NCI-H748 treated with DMSO at 0.1 percent for 48 hours (cell line): ENCODE measurements around the gene PPCS.
A peak's percentile ranks its signal among the peaks of the same experiment; 100 is the strongest.
"Not testable (repeated sequence)": the region's sequence is repeated elsewhere in the genome, so short reads cannot be mapped to it uniquely, and the experiment has no call there.

Experiments used
- DNase-seq: peaks from one replicate; lab custom pipeline; 2025; lab: John Stamatoyannopoulos, UW

Gene PPCS

DNA sequence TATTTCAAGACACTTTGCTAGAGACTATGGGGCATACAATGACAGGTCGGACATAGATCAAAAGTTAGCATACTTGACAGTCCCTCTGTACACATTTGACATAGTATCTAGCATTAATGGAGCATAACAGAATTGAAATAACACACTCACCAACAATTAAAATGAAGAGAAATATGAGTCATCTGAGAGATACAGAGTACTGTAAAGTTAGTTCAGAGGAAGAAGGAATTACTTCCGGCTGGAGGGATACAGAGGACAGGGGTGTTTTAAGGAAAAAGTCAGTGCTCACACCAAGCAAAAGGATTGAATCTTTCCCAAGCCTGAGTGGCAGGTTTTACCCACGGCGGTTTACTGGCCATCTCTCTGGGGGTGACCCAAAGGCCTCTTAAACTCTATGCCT, 3.0 kb upstream of the PPCS start:
- DNase-seq = no peak

DNA sequence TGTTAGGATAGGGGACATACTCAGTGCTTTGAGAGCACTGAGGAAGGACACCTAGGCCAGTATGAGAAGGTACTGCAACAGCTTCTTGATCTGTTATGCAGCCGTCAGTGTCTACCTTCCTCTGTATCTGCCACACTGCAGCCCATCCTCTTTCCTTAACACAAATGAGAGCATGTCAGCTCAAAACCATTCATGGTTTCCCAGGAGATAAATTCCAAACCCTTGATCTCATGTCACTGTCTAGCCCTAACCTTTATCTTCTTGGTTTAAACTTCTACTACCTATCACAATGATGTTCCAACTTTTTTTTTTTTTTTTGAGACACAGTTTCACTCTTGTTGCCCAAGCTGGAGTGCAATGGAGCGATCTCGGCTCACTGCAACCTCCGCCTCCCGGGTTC, 1.9 kb upstream of the PPCS start:
- DNase-seq = no peak

DNA sequence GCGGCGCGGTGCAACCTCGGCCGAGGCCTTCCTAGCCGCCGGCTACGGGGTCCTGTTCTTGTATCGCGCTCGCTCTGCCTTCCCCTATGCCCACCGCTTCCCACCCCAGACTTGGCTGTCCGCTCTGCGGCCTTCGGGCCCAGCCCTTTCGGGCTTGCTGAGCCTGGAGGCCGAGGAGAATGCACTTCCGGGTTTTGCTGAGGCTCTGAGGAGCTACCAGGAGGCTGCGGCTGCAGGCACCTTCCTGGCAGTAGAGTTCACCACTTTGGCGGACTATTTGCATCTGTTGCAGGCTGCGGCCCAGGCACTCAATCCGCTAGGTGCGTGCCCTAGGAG, 379 bp downstream of the PPCS start:
- peak; percentile 99 for DNase-seq

DNA sequence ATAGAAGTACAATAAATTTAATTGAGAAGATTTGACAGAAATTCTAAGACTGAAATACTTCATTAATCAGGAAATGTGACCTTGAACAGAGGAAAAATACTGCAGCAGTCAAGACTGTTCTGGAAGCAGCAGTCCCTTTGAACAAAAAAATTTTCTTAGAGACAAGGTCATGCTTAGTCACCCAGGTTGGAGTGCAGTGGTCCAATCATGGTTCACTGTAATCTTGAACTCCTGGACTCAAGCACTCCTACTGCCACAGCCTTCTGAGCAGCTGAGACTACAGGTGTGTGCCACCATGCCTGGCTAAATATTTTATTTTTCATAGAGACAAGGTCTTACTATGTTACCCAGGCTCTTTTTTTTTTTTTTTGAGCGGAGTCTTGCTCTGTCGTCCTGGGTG, 4.9 kb downstream of the PPCS start:
- no peak for DNase-seq

DNA sequence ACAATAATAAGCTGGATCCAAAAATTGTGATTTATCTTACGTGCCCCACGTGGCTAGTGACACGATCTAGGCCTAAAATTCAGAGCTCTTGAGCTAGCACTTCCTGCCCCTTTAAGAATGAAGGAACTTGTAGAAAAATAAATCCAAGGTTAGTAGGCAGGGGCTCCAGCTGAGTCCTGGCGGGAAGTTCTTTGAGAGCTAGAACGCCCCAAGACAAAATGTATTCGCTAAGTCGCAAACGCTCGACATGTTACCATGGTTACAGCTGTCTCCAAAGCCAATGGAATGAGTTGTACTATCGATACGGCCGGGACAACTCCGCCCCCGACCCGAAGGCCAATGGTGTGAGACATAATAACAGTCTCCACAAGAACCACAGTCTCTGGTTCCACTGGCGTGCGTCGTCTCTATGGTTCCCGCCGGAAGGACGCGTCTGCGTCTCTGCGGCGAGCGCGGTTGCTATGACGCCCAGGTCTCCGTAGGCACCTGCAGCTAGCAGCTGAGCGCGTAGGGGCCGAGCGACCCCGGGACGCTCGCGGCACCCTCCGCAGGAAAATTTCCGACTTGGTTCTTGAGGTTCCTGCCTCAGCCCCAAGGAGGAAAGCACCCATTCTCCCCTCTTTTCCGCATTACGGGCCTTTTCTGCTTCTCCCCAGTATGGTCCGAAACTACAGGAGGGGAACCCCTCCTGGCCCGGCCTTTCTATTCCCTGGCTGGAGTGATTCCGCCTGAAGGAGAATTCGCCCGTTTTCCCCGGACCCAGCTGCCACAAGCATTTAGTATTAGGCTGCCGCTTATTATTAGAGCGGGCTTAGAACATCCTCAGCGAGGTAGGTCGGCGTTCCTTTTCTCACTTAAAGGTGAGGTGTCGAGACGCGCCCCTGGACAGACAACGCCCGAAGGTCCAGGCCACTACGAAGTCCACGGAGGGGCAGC, 6.8 kb downstream of the PPCS start, which contains the start of gene CCDC30:
TSS of gene CCDC30 (plus strand) at position 459 of the 936 bp plus-strand sequence. CDS start 17,266 bp downstream, outside the sequence.
- DNase-seq = peak; percentile 100

DNA sequence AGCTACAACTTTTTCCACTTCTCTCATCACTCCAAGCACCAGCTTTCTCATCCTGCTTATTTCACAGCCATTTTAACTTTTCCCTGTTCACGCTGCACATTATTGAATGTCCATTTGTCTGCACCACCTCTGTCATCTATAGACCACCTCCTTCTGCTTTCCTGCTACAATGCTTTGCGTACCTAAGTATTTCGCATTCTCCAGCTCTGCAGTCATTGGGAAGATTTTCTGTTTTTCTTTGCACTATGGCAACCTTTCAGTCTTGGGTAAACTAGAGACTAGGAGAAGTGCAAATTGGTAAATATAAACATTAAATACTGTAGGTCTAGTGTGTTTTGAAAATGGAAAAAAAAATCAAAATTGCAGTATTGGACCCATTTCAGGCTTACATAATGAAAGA, 7.6 kb downstream of the PPCS start:
- DNase-seq = peak; percentile 99

DNA sequence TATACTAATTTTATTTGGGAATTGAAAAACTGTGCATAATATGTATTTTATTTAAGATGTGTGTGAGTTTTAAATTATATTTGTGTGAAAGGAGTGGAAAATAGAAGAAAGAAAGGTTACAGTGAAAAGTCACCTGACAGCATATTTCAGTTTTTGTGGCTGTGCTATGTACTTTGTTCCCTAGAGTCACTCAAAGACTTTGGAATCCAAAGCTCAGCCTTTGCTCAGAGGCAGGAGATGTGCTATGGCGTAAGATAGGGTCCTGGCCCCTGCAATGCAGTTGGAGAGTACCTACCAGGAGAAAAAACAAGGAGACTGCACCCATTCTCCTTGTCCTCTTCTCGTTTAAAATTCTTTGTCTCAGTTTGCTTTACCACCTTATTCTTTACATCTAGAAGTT, 9.7 kb downstream of the PPCS start:
- no peak for DNase-seq

DNA sequence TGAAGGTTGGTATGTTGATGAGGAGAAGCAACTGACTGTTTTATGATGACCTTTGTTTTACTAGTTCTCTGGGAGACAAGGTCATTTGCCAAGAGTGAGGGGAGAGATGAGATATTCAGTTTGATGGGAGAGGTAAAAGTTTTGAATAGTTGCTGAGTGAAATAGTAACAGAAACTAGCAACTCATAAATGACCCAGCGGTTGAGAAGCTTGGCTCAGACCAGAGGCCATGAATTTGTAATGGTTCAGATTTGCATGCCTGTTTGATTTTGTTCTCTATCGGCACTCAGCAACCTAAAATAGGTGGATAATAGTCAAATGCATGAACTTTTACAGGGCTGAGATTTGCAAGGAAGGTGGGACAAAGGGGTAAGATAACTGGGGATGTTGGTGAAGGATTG, 13.4 kb downstream of the PPCS start:
- no peak for DNase-seq

DNA sequence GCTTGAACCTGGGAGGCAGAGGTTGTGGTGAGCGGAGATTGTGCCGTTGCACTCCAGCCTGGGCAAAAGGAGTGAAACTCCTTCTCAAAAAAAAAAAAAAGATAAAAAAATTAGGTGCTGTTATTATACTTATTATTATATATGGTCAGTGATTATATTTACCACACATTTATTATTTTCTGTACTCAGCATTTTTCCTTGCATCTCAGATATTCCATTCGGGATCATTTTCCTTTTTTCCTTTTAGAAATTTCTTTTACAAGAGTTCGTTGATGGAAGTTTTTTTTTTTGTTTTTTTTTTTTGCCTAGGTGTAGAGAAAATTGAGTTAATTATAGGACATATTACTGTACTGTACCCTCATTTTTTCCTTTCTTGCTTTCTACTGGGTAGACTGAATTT, 20.3 kb downstream of the PPCS start:
- no peak for DNase-seq

DNA sequence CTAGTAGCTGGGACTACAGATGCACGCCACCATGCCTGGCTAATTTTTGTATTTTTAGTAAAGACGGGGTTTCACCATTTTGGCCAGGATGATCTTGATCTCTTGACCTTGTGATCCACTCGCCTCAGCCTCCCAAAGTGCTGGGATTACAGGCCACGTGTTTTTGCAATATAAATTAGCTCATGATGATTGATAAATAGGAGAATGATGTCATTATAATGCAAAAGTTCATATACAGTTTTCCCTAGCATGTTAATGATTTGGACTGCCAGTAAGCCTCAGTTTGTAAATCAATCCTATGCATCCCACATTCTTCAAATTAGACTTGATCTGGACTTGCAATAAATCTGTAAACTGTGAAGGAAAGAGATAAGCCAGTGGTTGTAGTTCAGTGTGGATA, 21.0 kb downstream of the PPCS start:
- not testable (repeated sequence) for DNase-seq

DNA sequence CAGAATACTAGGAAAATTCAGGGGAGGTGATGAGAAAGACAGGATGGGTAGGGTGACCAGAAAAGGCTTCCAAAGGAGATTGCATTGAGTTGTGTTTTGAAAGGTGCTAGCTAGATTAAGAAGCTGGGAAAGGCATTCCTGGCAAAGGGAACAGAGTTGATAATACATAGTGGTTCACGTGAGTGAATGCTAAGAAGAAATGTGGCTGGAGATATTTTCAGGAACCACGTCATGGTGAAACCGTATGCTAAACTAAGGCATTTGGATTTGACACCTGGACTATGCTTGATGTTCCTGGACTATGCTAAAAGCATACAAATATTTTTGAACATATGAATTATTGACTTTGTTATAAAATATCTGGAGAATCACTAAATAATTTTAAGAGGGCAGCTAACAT, 21.4 kb downstream of the PPCS start:
- no peak for DNase-seq

DNA sequence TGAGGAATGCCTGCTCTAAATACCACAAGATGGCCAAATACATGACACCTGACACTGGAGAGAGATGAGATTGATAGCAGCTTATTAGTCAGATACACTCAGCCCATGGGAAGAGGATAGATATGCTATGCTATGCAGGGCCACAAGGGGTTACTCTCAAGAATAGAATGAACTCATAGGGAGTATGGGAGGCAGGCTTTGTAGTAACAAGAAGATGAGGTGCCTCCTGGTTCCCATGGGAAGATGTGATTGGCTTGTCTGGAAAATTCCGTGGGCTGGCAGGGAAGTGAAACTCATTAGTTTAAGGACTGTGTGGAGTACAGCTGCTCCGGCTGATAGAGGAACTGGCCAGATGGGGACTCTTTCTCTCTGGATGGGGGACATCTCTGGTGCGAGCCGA, 23.3 kb downstream of the PPCS start:
- DNase-seq = no peak

DNA sequence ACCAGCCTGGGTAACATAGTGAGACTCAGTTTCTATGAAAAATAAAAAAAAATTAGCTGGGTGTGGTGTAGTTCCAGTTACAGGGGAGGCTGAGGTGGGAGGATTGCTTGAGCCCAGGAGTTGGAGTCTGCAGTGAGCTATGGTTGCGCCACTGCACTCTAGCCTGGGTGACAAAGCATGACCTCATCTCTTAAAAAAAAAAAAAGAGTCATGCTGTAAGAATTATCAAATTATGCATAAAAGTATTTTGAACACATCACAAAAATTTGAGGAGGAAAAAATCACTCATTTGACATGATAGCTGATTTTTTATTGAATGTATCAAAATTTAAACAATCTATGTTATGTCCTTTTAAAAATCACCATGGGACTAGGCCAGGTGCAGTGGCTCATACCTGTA, 24.6 kb downstream of the PPCS start:
- DNase-seq = no peak

DNA sequence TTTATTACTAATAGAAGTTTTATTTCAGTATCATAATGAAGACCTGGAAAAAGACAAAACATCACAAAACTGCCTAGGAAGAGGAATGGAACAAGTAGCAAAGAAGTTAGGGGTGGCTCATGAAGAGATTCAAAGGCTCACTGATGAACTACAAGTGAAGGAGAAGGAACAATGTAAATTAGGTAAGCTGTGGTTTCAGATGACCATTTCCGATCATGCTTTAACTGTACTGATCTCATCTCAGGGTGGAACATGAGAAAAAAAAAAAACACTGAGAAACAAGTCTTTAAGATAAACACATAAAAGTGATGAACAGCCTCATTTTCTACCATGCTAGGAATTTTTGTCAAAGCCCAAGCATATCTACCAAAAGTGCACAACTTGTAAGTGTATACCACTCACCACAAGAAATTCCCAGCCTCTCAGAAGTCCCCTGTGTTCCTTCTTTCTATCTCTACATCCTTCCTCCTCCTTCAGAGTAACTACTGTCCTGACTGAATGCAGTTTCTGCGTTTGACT, 26.4 kb downstream of the PPCS start:
- no peak for DNase-seq

DNA sequence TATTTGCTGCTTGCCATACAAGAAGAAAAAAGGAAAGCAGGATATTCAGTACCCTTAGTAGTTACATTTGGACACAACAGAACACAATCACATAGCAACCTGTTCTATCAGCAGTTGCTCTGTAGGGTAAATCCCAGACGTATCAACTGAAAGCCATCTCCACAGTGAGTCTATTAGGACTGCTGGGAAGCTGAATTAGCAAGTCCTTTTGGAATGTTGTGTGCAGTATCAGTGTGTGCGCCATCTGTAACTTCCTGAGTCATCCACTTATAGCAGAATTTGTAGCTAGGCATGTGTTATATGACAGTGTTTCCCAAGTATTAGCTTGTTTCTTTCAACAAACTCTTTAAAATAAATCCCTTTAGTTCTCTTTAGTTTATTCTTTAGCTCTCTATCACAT, 28.0 kb downstream of the PPCS start:
- DNase-seq = no peak

DNA sequence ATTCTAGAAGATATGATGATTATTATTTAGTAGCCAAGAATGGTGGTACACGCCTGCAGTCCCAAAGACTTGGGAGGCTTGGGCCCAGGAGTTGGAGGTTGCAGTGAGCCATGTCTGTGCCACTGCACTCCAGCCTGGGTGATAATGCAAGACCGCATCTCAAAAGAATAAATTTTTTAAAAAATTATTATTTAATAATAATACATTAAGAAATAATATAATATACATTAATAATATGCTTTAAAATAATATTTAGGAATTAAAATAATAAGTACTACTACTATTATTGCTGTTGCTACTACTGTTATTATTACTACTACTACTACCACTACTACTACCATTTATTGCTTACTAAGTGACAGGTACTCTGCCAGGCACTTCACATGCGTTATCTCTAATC, 33.9 kb downstream of the PPCS start:
- DNase-seq = no peak

DNA sequence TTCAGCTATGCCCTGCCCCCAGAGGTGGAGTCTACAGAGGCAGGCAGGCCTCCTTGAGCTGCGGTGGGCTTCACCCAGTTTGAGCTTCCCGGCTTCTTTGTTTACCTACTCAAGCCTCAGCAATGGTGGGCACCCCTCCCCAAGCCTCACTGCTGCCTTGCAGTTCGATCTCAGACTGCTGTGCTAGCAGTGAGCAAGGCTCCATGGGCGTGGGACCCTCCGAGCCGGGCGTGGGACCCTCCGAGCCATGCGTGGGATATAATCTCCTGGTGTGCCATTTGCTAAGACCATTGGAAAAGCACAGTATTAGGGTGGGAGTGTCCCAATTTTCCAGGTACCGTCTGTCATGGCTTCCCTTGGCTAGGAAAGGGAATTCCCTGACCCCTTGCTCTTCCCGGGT, 45.7 kb downstream of the PPCS start:
- DNase-seq = not testable (repeated sequence)

DNA sequence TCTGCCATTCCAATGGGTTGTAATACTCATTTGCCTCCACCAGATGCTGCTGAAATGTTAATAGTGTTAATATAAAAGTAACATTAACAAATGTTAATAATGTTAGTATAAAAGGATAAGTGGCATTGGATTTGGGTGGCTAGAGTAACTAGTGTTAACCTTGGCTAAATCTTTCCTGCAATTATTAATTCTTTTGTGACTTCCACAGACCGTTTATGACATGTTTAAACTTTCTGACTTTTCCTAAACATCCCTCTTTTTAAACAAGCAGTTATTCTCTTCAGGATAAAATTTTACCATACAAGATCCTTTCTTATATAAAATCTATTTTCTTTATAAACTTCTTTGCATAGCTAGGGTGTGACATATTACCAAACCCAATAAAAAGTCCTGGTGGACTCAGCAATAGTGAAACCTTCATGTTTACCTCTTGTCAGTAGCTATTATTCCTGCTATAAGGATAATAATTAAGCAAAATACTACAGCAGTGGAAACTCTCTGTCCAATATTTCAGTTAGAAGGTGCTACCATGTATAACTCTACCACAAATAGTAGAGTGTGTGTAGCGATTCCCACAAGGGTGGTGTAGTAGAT, 48.3 kb downstream of the PPCS start:
- DNase-seq = no peak

DNA sequence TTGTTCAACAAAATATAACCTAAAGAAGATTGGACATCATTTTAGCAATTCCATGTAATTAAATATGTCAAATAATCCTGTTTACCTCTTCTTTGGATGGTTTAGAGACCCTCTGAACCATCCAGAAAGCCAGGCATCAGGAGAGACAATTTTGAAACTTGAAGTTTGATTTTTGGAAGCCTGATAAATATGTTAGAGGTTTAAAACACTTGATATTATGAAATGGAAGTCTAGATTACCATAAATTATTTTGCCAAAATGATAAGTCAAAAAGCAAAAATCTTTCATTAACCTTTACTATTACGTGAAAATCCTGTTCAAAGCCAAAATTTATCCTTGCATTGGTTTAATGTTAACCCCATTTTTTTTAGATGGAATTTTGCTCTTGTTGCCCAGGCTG, 50.2 kb downstream of the PPCS start:
- DNase-seq = no peak
